Prostate gland (tissue), 2 donors: ENCODE measurements around the gene SPPL3. TPM values are rescaled to one million over a fixed set of nuclear protein-coding genes. Genes with fewer than 3 reads are reported as not detected.

Experiments
- DNase-seq: peaks from one replicate; pipeline ENCODE4 v3.0.0-alpha.2; 2019; ENCODE audit warnings: low spot score
- H3K27ac ChIP-seq, 2 donors: fragments of 200-600 bp; sonication (generic); 2 replicates each; pipeline ENCODE4 v1.5.1; 2017 to 2019
- H3K27me3 ChIP-seq: fragments of 200-600 bp; sonication (generic); replicated peaks from 2 replicates; pipeline ENCODE4 v1.5.1; 2019; ENCODE audit not compliant: insufficient read depth
- H3K36me3 ChIP-seq, 2 donors: fragments of 200-600 bp; sonication (generic); 1 replicate in 1 of 2; 2 replicates in 1 of 2; pipeline versions ENCODE4 v1.5.1 to v1.8.1; 2017 to 2019
- H3K4me1 ChIP-seq: fragments of 200-600 bp; sonication (generic); replicated peaks from 2 replicates; pipeline ENCODE4 v1.5.1; 2019
- H3K4me3 ChIP-seq, 2 donors: fragments of 200-600 bp; sonication (generic); 2 replicates each; pipeline ENCODE4 v1.5.1; 2017 to 2019
- H3K9me3 ChIP-seq: fragments of 200-600 bp; sonication (generic); 2 replicates; pipeline ENCODE4 v1.5.1; 2017
- POLR2A ChIP-seq: fragments of 450-650 bp; IDR thresholded peaks from one replicate; pipeline ENCODE4 v1.6.1; 2016; ENCODE audit warnings: antibody characterized with exemption, mild to moderate bottlenecking
- POLR2AphosphoS5 ChIP-seq: sonication (generic); formaldehyde crosslinking; IDR thresholded peaks from one replicate; pipeline ENCODE4 v1.6.1; 2017; ENCODE audit warnings: antibody characterized with exemption
- WGBS: methylation state at CpG from one replicate; pipeline ENCODE4 v1.1.5; 2018; 5-methylcytosine and 5-hydroxymethylcytosine counted together
- intact Hi-C: fragments of 100-400 bp; cut with DNase I; formaldehyde crosslinking; loops from one replicate; pipeline ENCODE4 v1.14.2; 2022
- total RNA-seq, 2 donors: library from RNA; depleted of rRNA; stranded (reverse); fragments of >200 nt; gene quantifications; one replicate each; pipeline ENCODE4 v1.1.0, GENCODE V29; 2016
- TF ChIP-seq, protein P1 (sequence below), 4 experiments: fragments of 200-600 bp in 2 of 4; fragments of 450-650 bp in 2 of 4; sonication (generic) in 2 of 4; IDR thresholded peaks; 1 replicate in 3 of 4; 2 replicates in 1 of 4; pipeline ENCODE4 v1.5.1; 2016 to 2019; ENCODE audit warnings: antibody characterized with exemption in 4 of 4, mild to moderate bottlenecking in 2 of 4, moderate library complexity in 2 of 4

Gene SPPL3
- total RNA-seq, 2 donors from 2014 or later = 36.0 to 37.1 TPM

- intact Hi-C loops = no loop called here
- 100% methylated on average over 1 of the region's 1 CpG for WGBS
- DNase-seq = no peak
These were observed 33.7 kb downstream of the SPPL3 start for GRCh38 chr12:120870415-120870814.

DNA sequence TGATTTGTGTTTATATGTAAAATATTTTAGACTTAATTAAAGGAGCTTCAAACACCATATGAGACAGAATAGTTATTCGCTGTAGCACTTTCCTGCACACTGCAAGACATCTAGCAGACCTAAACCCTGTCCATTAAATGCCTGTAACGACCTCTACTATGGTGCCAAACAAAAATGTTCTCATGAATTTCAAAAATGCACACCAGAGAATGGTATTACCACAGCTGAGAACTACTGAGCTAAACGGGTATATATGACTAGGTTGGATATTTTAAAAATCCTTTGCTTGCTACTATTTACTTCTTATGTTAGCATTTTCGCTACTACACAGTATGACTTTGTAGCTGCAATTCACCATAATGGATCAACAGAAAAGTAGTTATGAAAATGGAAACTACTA, 34.8 kb downstream of the SPPL3 start:
- H3K4me3 ChIP-seq = no peak overlapping the region
- no peaks in the 10 kb centered on the region for H3K27me3 ChIP-seq
- no peak overlapping the region for H3K27ac ChIP-seq
- no peaks in the 10 kb centered on the region for H3K4me1 ChIP-seq
- intact Hi-C loops = no loop called here
- DNase-seq = no peak
- TF ChIP-seq, protein P1, sequence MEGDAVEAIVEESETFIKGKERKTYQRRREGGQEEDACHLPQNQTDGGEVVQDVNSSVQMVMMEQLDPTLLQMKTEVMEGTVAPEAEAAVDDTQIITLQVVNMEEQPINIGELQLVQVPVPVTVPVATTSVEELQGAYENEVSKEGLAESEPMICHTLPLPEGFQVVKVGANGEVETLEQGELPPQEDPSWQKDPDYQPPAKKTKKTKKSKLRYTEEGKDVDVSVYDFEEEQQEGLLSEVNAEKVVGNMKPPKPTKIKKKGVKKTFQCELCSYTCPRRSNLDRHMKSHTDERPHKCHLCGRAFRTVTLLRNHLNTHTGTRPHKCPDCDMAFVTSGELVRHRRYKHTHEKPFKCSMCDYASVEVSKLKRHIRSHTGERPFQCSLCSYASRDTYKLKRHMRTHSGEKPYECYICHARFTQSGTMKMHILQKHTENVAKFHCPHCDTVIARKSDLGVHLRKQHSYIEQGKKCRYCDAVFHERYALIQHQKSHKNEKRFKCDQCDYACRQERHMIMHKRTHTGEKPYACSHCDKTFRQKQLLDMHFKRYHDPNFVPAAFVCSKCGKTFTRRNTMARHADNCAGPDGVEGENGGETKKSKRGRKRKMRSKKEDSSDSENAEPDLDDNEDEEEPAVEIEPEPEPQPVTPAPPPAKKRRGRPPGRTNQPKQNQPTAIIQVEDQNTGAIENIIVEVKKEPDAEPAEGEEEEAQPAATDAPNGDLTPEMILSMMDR (IDR thresholded peaks at IDR 0.05) = no peak
- TF ChIP-seq POLR2AphosphoS5 (no peak), POLR2A (no peak)
- H3K9me3 ChIP-seq = no peaks in the 10 kb centered on the region
- H3K36me3 ChIP-seq = no peaks in the 10 kb centered on the region
- WGBS = 82% methylated on average over 4 of the region's 4 CpGs

More at GRCh38 chr12:120870415-120870814, 33.7 kb downstream of the SPPL3 start:
- H3K36me3 ChIP-seq = no peaks in the 10 kb centered on the region
- no peak overlapping the region for H3K27ac ChIP-seq
- no peak for TF ChIP-seq POLR2A
- TF ChIP-seq POLR2AphosphoS5 = no peak
- TF ChIP-seq, protein P1 (IDR thresholded peaks at IDR 0.05) = no peak
- H3K27me3 ChIP-seq = no peaks in the 10 kb centered on the region
- H3K4me3 ChIP-seq = no peak overlapping the region
- H3K9me3 ChIP-seq = no peaks in the 10 kb centered on the region
- no peaks in the 10 kb centered on the region for H3K4me1 ChIP-seq

DNA sequence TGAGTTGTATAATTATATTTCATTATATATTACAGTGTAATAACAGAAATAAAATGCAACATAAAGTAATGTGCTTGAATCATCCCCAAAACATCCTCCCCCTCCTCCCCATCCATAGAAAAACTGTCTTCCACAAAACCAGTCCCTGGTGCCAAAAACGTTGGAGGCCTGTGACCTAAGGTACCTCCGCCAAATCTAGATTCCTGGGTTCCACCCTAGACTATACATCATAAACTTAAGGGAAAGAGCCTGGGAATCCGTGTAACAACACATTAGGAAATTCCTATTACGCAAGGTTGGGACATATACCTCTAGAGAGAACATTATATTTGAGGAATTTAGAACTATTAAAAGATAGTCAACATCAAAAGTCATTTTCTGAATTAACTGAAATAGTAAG, 38.0 kb downstream of the SPPL3 start:
- no peaks in the 10 kb centered on the region for H3K4me1 ChIP-seq
- no peaks in the 10 kb centered on the region for H3K27me3 ChIP-seq
- 74% methylated on average over 4 of the region's 4 CpGs for WGBS

DNA sequence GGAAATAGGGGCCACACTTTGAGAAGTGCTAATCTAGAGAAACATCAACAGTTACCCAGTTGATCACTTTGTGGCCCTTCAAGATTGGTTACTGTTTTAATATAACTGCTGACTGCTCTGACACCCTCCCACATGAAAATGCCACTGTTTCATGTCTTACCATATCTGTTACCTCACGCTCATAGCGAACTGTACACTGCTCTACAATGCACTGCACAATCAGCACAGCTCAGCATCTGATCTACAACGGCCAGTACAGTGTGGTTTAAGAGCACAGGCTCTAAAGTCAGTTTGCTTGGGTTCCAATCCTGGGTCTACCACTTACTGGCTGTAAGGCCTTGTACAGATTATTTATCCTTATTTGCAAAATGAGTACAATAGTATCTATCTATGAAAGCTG, 39.1 kb downstream of the SPPL3 start:
- Histone ChIP-seq H3K27ac (no peak overlapping the region), H3K4me3 (no peak overlapping the region), H3K4me1 (no peaks in the 10 kb centered on the region), H3K9me3 (no peaks in the 10 kb centered on the region), H3K36me3 (no peaks in the 10 kb centered on the region), H3K27me3 (no peaks in the 10 kb centered on the region)
- intact Hi-C loops = no loop called here
- DNase-seq = no peak
- TF ChIP-seq POLR2AphosphoS5 (no peak), POLR2A (no peak)
- TF ChIP-seq, protein P1 (IDR thresholded peaks at IDR 0.05) = no peak
- 87% methylated on average over 3 of the region's 3 CpGs for WGBS

More for the DNA sequence above, 38.0 kb downstream of the SPPL3 start:
- no peaks in the 10 kb centered on the region for H3K36me3 ChIP-seq
- no peak overlapping the region for H3K4me3 ChIP-seq
- intact Hi-C loops = no loop called here
- H3K9me3 ChIP-seq = no peaks in the 10 kb centered on the region
- no peak for DNase-seq
- no peak overlapping the region for H3K27ac ChIP-seq
- TF ChIP-seq POLR2A (no peak), POLR2AphosphoS5 (no peak)
- TF ChIP-seq, protein P1 (IDR thresholded peaks at IDR 0.05) = no peak

GRCh38 chr12:120862664-120863063, 41.5 kb downstream of the SPPL3 start:
- H3K4me1 ChIP-seq = no peaks in the 10 kb centered on the region
- H3K36me3 ChIP-seq = no peaks in the 10 kb centered on the region
- H3K27ac ChIP-seq = no peak overlapping the region
- WGBS = 85% methylated on average over 1 of the region's 1 CpG
- DNase-seq = no peak
- no peak overlapping the region for H3K4me3 ChIP-seq
- H3K27me3 ChIP-seq = no peaks in the 10 kb centered on the region
- intact Hi-C loops = no loop called here
- H3K9me3 ChIP-seq = no peaks in the 10 kb centered on the region
- TF ChIP-seq POLR2A (no peak), POLR2AphosphoS5 (no peak)
- TF ChIP-seq, protein P1 (IDR thresholded peaks at IDR 0.05) = no peak
